Measurements from ENCODE around the gene CYP46A1. TPM values are rescaled to one million over a fixed set of nuclear protein-coding genes. Genes with fewer than 3 reads are reported as not detected.

Gene CYP46A1
- total RNA-seq, 1 donor from 2014 or later: 1.9 TPM

DNA sequence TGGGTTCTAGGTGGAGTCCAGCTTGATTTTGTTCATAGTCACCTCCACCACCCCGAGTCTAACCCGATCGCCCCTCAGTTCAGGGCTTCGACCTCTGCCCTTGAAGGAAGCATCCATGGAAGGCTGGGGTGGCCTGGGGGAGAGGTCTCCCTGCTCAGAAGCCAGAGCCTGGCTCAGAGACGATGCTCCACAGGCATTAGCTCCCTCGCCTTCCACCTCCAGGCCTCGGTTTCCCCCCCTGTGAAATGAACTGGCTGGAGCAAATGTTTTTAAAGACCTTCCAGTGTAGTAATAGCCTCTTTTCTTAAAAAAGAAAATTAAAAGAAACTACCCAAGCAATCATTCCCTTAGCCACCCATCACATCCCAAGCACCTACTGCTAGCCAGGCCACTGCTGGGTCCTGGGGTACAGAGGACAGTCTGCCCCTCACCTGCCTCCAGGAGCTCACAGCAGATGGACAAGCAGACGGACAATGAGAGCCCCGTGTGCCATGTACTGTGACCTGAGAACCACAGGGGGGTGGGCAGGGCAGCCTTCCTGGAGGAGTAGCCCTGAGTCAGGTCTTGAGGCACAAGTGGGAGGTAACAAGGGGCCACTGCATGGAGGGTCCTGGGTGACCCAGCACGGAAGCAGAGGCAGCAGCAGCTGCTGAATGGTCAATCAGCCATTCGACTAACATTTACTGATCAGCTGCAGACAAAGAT is 66.8 kb downstream of the CYP46A1 start:
- DNase-seq (ENCODE audit: low spot score in 2 of 2, unreplicated experiment in 2 of 2): no peak
- peaks cover 22% of the 10 kb centered on the region for H3K27me3 Mint-ChIP-seq (ENCODE audit: low read depth)
- no peaks in the 10 kb centered on the region for H3K36me3 Mint-ChIP-seq
- no peak overlapping the region for H3K4me3 Mint-ChIP-seq
- no peak overlapping the region for H3K27ac Mint-ChIP-seq
- no peaks in the 10 kb centered on the region for H3K9me3 Mint-ChIP-seq
- TF ChIP-seq, protein P1, sequence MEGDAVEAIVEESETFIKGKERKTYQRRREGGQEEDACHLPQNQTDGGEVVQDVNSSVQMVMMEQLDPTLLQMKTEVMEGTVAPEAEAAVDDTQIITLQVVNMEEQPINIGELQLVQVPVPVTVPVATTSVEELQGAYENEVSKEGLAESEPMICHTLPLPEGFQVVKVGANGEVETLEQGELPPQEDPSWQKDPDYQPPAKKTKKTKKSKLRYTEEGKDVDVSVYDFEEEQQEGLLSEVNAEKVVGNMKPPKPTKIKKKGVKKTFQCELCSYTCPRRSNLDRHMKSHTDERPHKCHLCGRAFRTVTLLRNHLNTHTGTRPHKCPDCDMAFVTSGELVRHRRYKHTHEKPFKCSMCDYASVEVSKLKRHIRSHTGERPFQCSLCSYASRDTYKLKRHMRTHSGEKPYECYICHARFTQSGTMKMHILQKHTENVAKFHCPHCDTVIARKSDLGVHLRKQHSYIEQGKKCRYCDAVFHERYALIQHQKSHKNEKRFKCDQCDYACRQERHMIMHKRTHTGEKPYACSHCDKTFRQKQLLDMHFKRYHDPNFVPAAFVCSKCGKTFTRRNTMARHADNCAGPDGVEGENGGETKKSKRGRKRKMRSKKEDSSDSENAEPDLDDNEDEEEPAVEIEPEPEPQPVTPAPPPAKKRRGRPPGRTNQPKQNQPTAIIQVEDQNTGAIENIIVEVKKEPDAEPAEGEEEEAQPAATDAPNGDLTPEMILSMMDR (IDR thresholded peaks at IDR 0.05; ENCODE audit: unreplicated experiment): no peak
- H3K4me1 Mint-ChIP-seq: peaks cover 47% of the 10 kb centered on the region

DNA sequence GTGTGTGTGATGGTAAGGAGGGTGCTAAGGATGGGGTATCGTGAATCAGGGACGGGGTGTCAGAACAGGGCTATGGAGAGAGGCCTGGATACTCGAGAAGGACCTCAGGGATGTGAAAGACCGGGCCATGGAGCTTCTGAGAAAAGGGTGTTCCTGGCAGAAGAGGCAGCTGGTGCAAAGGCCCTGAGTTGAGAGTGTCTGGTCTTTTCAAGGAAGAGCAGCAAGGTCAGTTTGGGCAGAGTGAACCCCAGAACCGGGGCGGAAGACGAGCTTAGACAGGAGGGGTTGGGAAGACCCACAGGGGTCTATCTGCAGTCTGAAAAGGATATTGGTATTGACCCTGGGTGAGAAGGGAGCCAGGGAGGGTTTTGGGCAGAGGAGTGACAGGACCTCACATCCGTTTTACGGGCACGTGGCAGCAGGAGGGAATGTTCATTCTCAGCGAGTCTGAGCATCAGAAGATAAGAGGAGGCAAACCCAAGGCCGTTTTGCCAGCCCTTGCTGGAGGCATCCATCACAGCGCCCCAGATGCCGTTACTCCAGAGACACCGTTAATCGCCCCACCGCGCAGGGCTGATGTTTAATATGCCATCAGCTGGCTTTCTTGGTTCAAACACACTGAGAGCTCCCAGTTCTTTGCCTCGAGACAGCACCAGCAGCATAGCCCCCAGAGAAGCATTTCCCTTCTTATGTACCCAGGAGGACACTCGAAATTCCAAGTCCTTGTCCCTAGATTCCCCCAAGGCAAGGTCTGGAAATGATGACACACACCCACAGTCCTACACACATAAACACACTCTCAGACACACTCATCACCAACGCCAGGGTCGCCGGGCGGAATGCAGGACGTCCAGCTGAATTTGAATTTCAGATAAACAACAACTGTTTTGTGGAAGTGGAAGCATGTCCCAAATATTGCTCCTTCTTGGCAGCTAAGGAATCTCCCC is 67.7 kb downstream of the CYP46A1 start:
- peaks cover 22% of the 10 kb centered on the region for H3K27me3 Mint-ChIP-seq (ENCODE audit: low read depth)
- H3K4me3 Mint-ChIP-seq: no peak overlapping the region
- H3K4me1 Mint-ChIP-seq: peaks cover 40% of the 10 kb centered on the region
- no peak for DNase-seq (ENCODE audit: low spot score in 2 of 2, unreplicated experiment in 2 of 2)
- peak overlapping the region; percentile 22 for H3K27ac Mint-ChIP-seq
- no peaks in the 10 kb centered on the region for H3K9me3 Mint-ChIP-seq
- TF ChIP-seq, protein P1 (IDR thresholded peaks at IDR 0.05; ENCODE audit: unreplicated experiment): no peak
- H3K36me3 Mint-ChIP-seq: no peaks in the 10 kb centered on the region

DNA sequence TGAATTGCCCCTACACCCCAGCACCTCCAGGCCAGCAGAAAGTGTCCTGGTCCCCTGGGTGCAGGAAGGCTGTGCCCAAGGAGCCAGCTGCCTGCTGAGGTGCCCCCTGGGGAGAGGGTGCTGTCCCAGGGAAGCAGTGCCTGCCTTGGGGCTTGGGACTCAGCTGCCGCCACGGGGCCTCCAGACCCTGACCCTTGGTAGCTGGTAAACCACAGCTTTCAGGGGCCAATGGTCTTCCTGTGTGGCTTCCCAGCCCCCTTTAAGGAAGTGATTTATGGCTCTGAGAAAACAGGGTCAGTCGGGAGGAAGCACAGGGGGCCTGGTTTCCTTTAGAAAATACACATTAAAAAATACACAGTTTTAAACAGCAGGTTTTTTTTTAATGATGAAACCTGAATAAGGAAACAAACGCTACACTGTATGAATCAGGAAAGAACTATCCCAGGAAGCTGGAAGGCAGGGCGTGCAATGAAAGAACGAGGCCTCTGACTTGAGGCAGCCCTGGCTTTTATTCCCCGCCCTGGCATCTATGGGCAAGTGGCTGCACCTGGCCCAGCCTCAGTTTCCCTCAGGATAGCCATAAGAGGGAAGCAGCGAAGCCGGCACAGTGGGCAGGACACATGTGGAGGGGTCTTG is 68.5 kb downstream of the CYP46A1 start:
- H3K9me3 Mint-ChIP-seq: no peaks in the 10 kb centered on the region
- TF ChIP-seq, protein P1 (IDR thresholded peaks at IDR 0.05; ENCODE audit: unreplicated experiment): no peak
- H3K36me3 Mint-ChIP-seq: no peaks in the 10 kb centered on the region
- H3K27ac Mint-ChIP-seq: no peak overlapping the region
- DNase-seq (ENCODE audit: low spot score in 2 of 2, unreplicated experiment in 2 of 2): no peak
- no peak overlapping the region for H3K4me3 Mint-ChIP-seq
- peaks cover 22% of the 10 kb centered on the region for H3K27me3 Mint-ChIP-seq (ENCODE audit: low read depth)
- H3K4me1 Mint-ChIP-seq: peaks cover 33% of the 10 kb centered on the region

DNA sequence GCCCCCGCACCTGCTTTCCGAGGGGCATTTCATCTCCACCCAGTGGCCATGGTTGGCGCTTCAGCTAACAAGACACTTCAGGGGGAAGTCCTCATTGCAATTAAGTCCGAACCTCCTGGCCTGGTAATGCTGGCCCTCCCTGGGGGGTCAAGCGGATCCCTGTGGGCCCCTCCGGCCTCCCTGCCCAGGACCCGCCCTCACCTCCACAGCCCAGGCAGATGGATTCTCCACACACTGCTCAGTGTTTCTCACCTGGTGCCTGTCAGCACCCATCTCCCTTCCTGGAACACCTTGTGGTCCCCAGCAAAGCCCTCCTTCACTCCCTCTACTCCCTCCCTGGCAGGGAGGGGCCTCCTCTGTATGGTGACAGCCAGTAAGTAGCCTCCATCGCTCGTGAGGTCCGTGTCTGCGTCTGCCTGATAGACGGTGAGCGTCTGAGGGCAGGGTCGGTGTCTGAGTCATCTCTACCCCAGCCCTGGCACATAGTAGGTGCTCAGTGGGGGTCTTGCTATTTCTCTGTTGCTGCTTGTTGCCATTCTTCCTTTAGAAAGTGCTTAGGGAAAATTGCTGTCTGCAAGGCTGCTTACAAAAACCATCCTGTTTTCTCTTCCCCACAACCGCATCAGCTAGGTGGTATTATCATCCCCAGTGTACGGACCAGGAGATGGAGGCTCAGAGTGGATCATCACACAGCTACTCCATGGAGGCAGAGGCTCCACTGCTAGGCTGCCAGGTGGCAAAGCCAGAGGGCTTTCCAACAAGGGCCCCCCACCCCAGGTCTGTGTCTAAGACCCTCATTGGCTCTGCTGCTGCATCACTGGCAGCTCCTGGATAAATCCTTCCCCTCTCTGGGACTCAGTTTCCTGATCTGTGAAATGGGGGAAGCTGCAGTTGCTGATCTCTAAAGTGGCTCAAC is 69.4 kb downstream of the CYP46A1 start:
- H3K27me3 Mint-ChIP-seq (ENCODE audit: low read depth): peaks cover 22% of the 10 kb centered on the region
- H3K4me3 Mint-ChIP-seq: no peak overlapping the region
- DNase-seq (ENCODE audit: low spot score in 2 of 2, unreplicated experiment in 2 of 2): no peak
- peaks cover 35% of the 10 kb centered on the region for H3K4me1 Mint-ChIP-seq
- H3K9me3 Mint-ChIP-seq: no peaks in the 10 kb centered on the region
- no peaks in the 10 kb centered on the region for H3K36me3 Mint-ChIP-seq
- peak overlapping the region; percentile 44 for H3K27ac Mint-ChIP-seq
- TF ChIP-seq, protein P1 (IDR thresholded peaks at IDR 0.05; ENCODE audit: unreplicated experiment): no peak
